ENCODE results near the gene TRAPPC3L. TPM values are rescaled to one million over a fixed set of nuclear protein-coding genes. Genes with fewer than 3 reads are reported as not detected.

The TRAPPC3L gene
- total RNA-seq, 1 donor, result not detected

GRCh38 chr6:116463301-116463700, 82.2 kb downstream of the TRAPPC3L start:
- no peak overlapping the region for H3K4me3 ChIP-seq (ENCODE audit: low read depth, low read length)
- TF ChIP-seq, protein P1, sequence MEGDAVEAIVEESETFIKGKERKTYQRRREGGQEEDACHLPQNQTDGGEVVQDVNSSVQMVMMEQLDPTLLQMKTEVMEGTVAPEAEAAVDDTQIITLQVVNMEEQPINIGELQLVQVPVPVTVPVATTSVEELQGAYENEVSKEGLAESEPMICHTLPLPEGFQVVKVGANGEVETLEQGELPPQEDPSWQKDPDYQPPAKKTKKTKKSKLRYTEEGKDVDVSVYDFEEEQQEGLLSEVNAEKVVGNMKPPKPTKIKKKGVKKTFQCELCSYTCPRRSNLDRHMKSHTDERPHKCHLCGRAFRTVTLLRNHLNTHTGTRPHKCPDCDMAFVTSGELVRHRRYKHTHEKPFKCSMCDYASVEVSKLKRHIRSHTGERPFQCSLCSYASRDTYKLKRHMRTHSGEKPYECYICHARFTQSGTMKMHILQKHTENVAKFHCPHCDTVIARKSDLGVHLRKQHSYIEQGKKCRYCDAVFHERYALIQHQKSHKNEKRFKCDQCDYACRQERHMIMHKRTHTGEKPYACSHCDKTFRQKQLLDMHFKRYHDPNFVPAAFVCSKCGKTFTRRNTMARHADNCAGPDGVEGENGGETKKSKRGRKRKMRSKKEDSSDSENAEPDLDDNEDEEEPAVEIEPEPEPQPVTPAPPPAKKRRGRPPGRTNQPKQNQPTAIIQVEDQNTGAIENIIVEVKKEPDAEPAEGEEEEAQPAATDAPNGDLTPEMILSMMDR (IDR thresholded peaks at IDR 0.05; ENCODE audit: insufficient read depth, low read depth, low read length), result no peak
- no peak for DNase-seq (ENCODE audit: low read depth)

DNA sequence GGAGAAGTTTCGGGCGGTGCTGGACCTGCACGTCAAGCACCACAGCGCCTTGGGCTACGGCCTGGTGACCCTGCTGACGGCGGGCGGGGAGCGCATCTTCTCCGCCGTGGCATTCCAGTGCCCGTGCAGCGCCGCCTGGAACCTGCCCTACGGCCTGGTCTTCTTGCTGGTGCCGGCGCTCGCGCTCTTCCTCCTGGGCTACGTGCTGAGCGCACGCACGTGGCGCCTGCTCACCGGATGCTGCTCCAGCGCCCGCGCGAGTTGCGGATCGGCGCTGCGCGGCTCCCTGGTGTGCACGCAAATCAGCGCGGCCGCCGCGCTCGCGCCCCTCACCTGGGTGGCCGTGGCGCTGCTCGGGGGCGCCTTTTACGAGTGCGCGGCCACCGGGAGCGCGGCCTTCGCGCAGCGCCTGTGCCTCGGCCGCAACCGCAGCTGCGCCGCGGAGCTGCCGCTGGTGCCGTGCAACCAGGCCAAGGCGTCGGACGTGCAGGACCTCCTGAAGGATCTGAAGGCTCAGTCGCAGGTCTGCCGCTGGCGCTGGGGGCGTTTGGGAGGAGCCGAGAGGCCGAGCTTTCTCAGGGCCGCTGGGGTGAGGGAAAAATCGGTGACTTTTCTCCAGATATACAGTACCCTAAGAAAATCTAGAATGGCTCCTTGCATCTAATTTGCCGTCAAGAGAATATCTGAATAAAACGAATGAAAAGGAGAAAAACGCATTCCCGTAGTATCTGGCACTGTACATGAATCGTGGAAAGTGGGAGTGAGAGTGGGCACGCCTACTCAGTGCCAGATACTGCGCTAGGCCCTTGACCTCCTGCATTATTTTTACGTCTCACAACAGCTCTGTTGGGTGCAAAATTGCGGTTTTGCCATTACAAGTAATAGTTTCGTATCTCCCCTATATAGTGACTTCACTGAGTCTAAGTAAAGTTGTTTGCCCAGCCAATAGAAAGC, 83.3 kb downstream of the TRAPPC3L start:
- TF ChIP-seq, protein P1 (IDR thresholded peaks at IDR 0.05; ENCODE audit: insufficient read depth, low read depth, low read length), result no peak
- DNase-seq (ENCODE audit: low read depth), result peak; percentile 55
- H3K4me3 ChIP-seq (ENCODE audit: low read depth, low read length), result peak overlapping the region; percentile 48

DNA sequence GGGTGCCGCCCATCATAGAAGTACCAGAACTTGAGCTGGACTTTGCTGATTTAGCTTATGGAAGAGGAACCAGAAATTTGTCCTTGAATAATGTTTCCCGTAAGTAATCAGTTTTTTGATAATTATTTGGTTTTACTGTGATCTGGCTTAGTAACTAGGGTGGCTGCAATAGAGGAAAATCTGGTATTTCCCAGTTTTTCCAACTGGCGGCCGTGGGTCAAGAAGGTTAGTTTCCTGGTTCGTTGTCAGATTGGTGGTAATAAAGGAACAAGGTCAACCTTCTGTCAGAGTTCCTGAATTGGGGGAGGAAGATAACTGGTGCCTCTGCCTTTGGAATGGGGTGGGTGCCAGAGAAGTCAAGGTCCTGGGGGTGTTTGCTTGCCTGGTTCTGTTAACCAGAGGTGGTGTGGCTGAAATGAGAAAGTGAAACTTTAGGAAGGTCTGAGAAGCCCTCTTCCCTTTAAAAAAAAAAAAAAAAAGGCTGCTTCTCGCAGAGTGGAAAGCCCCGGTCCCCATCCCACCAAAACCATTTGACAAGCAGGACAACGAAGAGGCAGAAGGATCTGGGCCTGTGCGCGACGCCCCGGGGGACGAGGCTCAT, 84.1 kb downstream of the TRAPPC3L start, which contains the start of gene CALHM6:
TSS of gene CALHM6 (plus strand) at position 45 of the 601 bp plus-strand sequence. CDS start at position 600, 555 bp downstream.
- peak within 1 kb of the TSS; percentile 48 for H3K4me3 ChIP-seq (ENCODE audit: low read depth, low read length)

GRCh38 chr6:116459927-116460326, 85.6 kb downstream of the TRAPPC3L start:
- DNase-seq (ENCODE audit: low read depth), result no peak
- TF ChIP-seq, protein P1 (IDR thresholded peaks at IDR 0.05; ENCODE audit: insufficient read depth, low read depth, low read length), result no peak
- no peak overlapping the region for H3K4me3 ChIP-seq (ENCODE audit: low read depth, low read length)

More for the DNA sequence above, 84.1 kb downstream of the TRAPPC3L start, which contains the start of gene CALHM6:
- TF ChIP-seq, protein P1 (IDR thresholded peaks at IDR 0.05; ENCODE audit: insufficient read depth, low read depth, low read length), result no peak
- DNase-seq (ENCODE audit: low read depth), result no peak

DNA sequence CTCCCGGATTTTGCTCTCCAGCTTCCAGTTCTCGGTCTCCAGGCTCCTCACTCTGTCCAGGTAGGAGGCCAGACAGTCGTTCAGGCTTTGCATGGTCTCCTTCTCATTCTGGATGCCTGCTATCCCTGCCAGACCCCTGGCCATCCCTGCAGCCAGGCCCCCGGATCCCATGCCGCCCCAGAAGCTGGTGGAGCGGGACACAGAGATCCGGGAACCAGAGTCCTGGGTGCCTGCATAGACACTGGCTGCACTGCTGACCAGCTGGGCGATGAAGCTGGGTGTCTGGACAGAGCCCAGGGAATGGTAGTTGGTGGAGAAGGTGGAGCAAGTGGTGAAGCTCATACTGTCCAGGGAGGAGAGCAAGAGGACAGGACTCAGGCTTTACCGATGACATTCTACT, 87.2 kb downstream of the TRAPPC3L start:
- TF ChIP-seq, protein P1 (IDR thresholded peaks at IDR 0.05; ENCODE audit: insufficient read depth, low read depth, low read length), result no peak
- no peak overlapping the region for H3K4me3 ChIP-seq (ENCODE audit: low read depth, low read length)
- no peak for DNase-seq (ENCODE audit: low read depth)

- no peak overlapping the region for H3K4me3 ChIP-seq (ENCODE audit: low read depth, low read length)
- TF ChIP-seq, protein P1 (IDR thresholded peaks at IDR 0.05; ENCODE audit: insufficient read depth, low read depth, low read length), result no peak
- no peak for DNase-seq (ENCODE audit: low read depth)
Measured at GRCh38 chr6:116456927-116457326, 88.6 kb downstream of the TRAPPC3L start.
